OCI-LY1 (cell line): ENCODE data around the gene CSF2RB.

ENCODE experiments used
- H2AFZ ChIP-seq: fragments of 200-600 bp; sonication (generic), shearing (Covaris generic); 2 replicates; pipeline ENCODE4 v1.6.0; 2014; ENCODE audit warnings: antibody characterized with exemption, mild to moderate bottlenecking, low read length
- H3F3A ChIP-seq: fragments of 200-600 bp; sonication (generic), shearing (Covaris generic); 2 replicates; pipeline ENCODE4 v1.6.0; 2014; ENCODE audit warnings: mild to moderate bottlenecking, antibody characterized with exemption, low read length, moderate library complexity; ENCODE audit not compliant: insufficient read depth
- H3K27ac ChIP-seq: fragments of 200-600 bp; sonication (generic); 2 replicates; pipeline ENCODE4 v1.5.1; 2014; ENCODE audit warnings: low read length, mixed run types, mild to moderate bottlenecking, low read depth; ENCODE audit not compliant: poor library complexity, severe bottlenecking
- H3K27me3 ChIP-seq: fragments of 200-600 bp; sonication (generic); 2 replicates; pipeline ENCODE4 v1.6.0; 2014; ENCODE audit warnings: antibody characterized with exemption, mild to moderate bottlenecking, low read length, moderate library complexity; ENCODE audit not compliant: insufficient read depth
- H3K36me3 ChIP-seq: fragments of 200-600 bp; sonication (generic); 2 replicates; pipeline ENCODE4 v1.6.1; 2014; ENCODE audit warnings: mild to moderate bottlenecking, antibody characterized with exemption, low read length, moderate library complexity, mixed read lengths; ENCODE audit not compliant: insufficient read depth
- H3K4me1 ChIP-seq: fragments of 200-600 bp; sonication (generic); 2 replicates; pipeline ENCODE4 v1.5.1; 2014; ENCODE audit warnings: mild to moderate bottlenecking, low read length, moderate library complexity; ENCODE audit not compliant: insufficient read depth, severe bottlenecking
- H3K4me2 ChIP-seq: fragments of 200-600 bp; sonication (generic), shearing (Covaris generic); 2 replicates; pipeline ENCODE4 v1.6.1; 2014; ENCODE audit warnings: low read length
- H3K4me3 ChIP-seq: fragments of 200-600 bp; sonication (generic); 2 replicates; pipeline ENCODE4 v1.5.1; 2014; ENCODE audit warnings: low read length, low read depth, mild to moderate bottlenecking, mixed read lengths; ENCODE audit not compliant: poor library complexity, severe bottlenecking
- H3K79me2 ChIP-seq: fragments of 200-600 bp; shearing (Covaris generic); 2 replicates; pipeline ENCODE4 v1.6.1; 2016; ENCODE audit warnings: mixed run types, low read length, mixed read lengths; ENCODE audit not compliant: insufficient read depth
- H3K9ac ChIP-seq: fragments of 200-600 bp; sonication (generic), shearing (Covaris generic); 2 replicates; pipeline ENCODE4 v1.6.1; 2014; ENCODE audit warnings: mild to moderate bottlenecking, low read length, mixed read lengths
- H3K9me2 ChIP-seq: fragments of 200-600 bp; sonication (generic), shearing (Covaris generic); 2 replicates; pipeline ENCODE4 v1.6.1; 2014; ENCODE audit warnings: low read depth, mild to moderate bottlenecking, low read length, mixed read lengths
- H3K9me3 ChIP-seq: fragments of 200-600 bp; shearing (Covaris generic); 2 replicates; pipeline ENCODE4 v1.6.1; 2014; ENCODE audit warnings: low read length, mixed read lengths
- H4K20me1 ChIP-seq: fragments of 200-600 bp; sonication (generic), shearing (Covaris generic); 2 replicates; pipeline ENCODE4 v1.6.0; 2016; ENCODE audit warnings: mild to moderate bottlenecking, low read length; ENCODE audit not compliant: insufficient read depth
- EZH2 ChIP-seq: fragments of 200-600 bp; sonication (generic), shearing (Covaris generic); IDR thresholded peaks from 2 replicates; pipeline ENCODE4 v1.8.0; 2017; ENCODE audit warnings: borderline replicate concordance, mixed run types, mild to moderate bottlenecking, antibody characterized with exemption, low read length, moderate library complexity, mixed read lengths
- TF ChIP-seq, protein P1 (sequence below): fragments of 200-600 bp; sonication (generic), shearing (Covaris generic); IDR thresholded peaks from 2 replicates; pipeline ENCODE4 v1.5.1; 2017; ENCODE audit warnings: mild to moderate bottlenecking, antibody characterized with exemption, low read length, moderate library complexity, mixed read lengths

The CSF2RB gene

DNA sequence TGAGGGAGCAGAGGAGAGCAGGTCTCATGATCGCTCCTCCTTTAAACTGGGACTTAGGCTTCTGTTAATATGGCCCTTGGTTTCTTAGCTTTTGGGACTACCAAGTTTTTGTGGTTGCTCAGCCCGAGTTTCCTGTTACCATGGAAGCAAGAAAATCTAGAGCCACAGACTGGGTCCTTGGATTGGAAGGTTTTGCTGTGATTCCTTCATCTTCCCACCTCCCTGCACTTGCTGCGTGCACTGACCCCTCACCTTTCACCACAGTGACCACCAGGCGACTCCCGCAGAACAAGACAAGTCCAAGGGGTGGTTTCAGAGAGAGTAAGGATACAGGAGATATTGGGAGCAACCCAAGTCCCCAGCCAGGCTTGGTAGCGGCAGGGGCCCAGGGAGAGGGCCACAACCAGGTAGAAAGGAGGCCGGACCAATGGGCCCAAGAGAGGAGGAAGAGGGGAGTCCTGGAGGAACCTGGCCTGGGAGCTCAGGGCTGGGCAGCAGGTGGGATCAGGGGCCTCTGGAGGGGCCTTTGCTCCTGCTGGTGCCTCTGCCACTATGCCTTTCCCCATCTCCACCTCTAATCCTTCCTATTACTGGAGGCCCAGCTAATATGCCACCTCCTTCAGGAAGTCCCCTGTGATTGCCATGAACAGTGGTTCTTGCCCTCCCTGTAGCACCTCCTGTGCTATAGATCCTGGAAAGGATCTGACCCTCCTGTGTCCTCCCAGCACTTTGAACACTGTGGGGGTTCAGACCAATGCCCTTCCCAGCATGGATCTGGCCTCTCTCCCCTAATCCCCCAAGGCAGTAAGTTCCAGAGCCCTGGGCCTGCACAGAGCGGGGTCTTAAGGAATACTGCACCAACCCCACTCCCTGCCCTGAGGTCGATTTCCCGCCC, 21.2 kb downstream of the CSF2RB start:
- Histone ChIP-seq H3K27ac (no peak overlapping the region), H2AFZ (no peak overlapping the region), H3K27me3 (no peaks in the 10 kb centered on the region), H3K36me3 (no peaks in the 10 kb centered on the region), H3K9me2 (no peaks in the 10 kb centered on the region), H3K4me1 (no peaks in the 10 kb centered on the region), H3K4me3 (no peak overlapping the region), H3F3A (no peaks in the 10 kb centered on the region), H3K79me2 (no peaks in the 10 kb centered on the region), H3K9me3 (no peaks in the 10 kb centered on the region), H3K9ac (no peak overlapping the region), H3K4me2 (no peak overlapping the region), H4K20me1 (no peaks in the 10 kb centered on the region)
- TF ChIP-seq, protein P1, sequence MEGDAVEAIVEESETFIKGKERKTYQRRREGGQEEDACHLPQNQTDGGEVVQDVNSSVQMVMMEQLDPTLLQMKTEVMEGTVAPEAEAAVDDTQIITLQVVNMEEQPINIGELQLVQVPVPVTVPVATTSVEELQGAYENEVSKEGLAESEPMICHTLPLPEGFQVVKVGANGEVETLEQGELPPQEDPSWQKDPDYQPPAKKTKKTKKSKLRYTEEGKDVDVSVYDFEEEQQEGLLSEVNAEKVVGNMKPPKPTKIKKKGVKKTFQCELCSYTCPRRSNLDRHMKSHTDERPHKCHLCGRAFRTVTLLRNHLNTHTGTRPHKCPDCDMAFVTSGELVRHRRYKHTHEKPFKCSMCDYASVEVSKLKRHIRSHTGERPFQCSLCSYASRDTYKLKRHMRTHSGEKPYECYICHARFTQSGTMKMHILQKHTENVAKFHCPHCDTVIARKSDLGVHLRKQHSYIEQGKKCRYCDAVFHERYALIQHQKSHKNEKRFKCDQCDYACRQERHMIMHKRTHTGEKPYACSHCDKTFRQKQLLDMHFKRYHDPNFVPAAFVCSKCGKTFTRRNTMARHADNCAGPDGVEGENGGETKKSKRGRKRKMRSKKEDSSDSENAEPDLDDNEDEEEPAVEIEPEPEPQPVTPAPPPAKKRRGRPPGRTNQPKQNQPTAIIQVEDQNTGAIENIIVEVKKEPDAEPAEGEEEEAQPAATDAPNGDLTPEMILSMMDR, result no peak
- TF ChIP-seq EZH2, result no peak

GRCh38 chr22:36935313-36935610, 21.8 kb downstream of the CSF2RB start:
- no peak for TF ChIP-seq EZH2
- TF ChIP-seq, protein P1, result no peak
- Histone ChIP-seq H3K36me3 (no peaks in the 10 kb centered on the region), H2AFZ (no peak overlapping the region), H3K27me3 (no peaks in the 10 kb centered on the region), H3K27ac (no peak overlapping the region), H3K4me3 (no peak overlapping the region), H3K79me2 (no peaks in the 10 kb centered on the region), H3K4me2 (no peak overlapping the region), H3K4me1 (no peaks in the 10 kb centered on the region), H4K20me1 (no peaks in the 10 kb centered on the region), H3F3A (no peaks in the 10 kb centered on the region), H3K9ac (no peak overlapping the region), H3K9me2 (no peaks in the 10 kb centered on the region), H3K9me3 (no peaks in the 10 kb centered on the region)

- no peak for TF ChIP-seq EZH2
- TF ChIP-seq, protein P1, result no peak
- H3K36me3 ChIP-seq, result no peaks in the 10 kb centered on the region
- no peak overlapping the region for H2AFZ ChIP-seq
- no peaks in the 10 kb centered on the region for H3F3A ChIP-seq
- H3K4me3 ChIP-seq, result no peak overlapping the region
- H4K20me1 ChIP-seq, result no peaks in the 10 kb centered on the region
- H3K9me2 ChIP-seq, result no peaks in the 10 kb centered on the region
- no peaks in the 10 kb centered on the region for H3K9me3 ChIP-seq
- H3K4me2 ChIP-seq, result no peak overlapping the region
- H3K9ac ChIP-seq, result no peak overlapping the region
- H3K4me1 ChIP-seq, result peaks cover under 1% of the 10 kb centered on the region
- no peaks in the 10 kb centered on the region for H3K27me3 ChIP-seq
- H3K79me2 ChIP-seq, result no peaks in the 10 kb centered on the region
- H3K27ac ChIP-seq, result no peak overlapping the region
Observed at GRCh38 chr22:36935694-36936093, 22.3 kb downstream of the CSF2RB start.
